NCI-H2196 treated with DMSO at 0.1 percent for 48 hours (cell line): ENCODE data around the gene CHMP2A.
"Not testable (repeated sequence)": the region's sequence is repeated elsewhere in the genome, so short reads cannot be mapped to it uniquely, and the experiment has no call there.

Experiments
- DNase-seq: peaks from one replicate; lab custom pipeline; 2025; ENCODE audit not compliant: unreplicated experiment; lab: John Stamatoyannopoulos, UW

CHMP2A gene

GRCh38 chr19:58554494-58555368 lies at the start of gene CHMP2A:
Gene CHMP2A, minus strand, starts transcription at chr19:58555105. Its CDS starts 893 bp downstream, at chr19:58554212.
- DNase-seq = no peak

- DNase-seq = no peak
Measured at GRCh38 chr19:58586133-58586765, 31.3 kb upstream of the CHMP2A start.

- no peak for DNase-seq
Measured at GRCh38 chr19:58585442-58586132, 30.7 kb upstream of the CHMP2A start.

GRCh38 chr19:58584498-58585441 lies 29.9 kb upstream of the CHMP2A start:
- DNase-seq = no peak

GRCh38 chr19:58582985-58583384 lies 28.1 kb upstream of the CHMP2A start:
- DNase-seq = no peak

- no peak for DNase-seq
Measured at GRCh38 chr19:58581227-58582141, 26.6 kb upstream of the CHMP2A start.

- DNase-seq = no peak
Measured at GRCh38 chr19:58579473-58580142, 24.7 kb upstream of the CHMP2A start.

GRCh38 chr19:58578012-58578925 lies 23.4 kb upstream of the CHMP2A start:
- no peak for DNase-seq

GRCh38 chr19:58577581-58577980 lies 22.7 kb upstream of the CHMP2A start:
- DNase-seq = not testable (repeated sequence)

GRCh38 chr19:58575183-58576041 lies 20.5 kb upstream of the CHMP2A start:
- DNase-seq = no peak

- DNase-seq = no peak
Measured at GRCh38 chr19:58573658-58574164, 18.8 kb upstream of the CHMP2A start.

GRCh38 chr19:58572818-58573657 lies 18.1 kb upstream of the CHMP2A start, which contains the start of gene MZF1:
Gene MZF1, minus strand, starts transcription at chr19:58573335. Its CDS starts 1,946 bp downstream, at chr19:58571389.
- DNase-seq = no peak

- DNase-seq = no peak
Measured at GRCh38 chr19:58572026-58572817, 17.3 kb upstream of the CHMP2A start.

- DNase-seq = no peak
Measured at GRCh38 chr19:58571575-58571947, 16.7 kb upstream of the CHMP2A start.
